Transverse colon (tissue), 4 donors: ENCODE measurements around the gene R3HDML.

Experiments
- CTCF ChIP-seq, 5 experiments: fragments of 200-600 bp in 3 of 5; fragments of 450-650 bp in 2 of 5; sonication (generic) in 3 of 5; IDR thresholded peaks; 1 replicate in 2 of 5; 2 replicates in 3 of 5; pipeline ENCODE4 v1.5.1; 2016 to 2017; ENCODE audit warnings: antibody characterized with exemption in 5 of 5, inconsistent platforms in 3 of 5, mild to moderate bottlenecking in 2 of 5, moderate library complexity in 1 of 5
- EP300 ChIP-seq: sonication (generic); formaldehyde crosslinking; IDR thresholded peaks from one replicate; pipeline ENCODE4 v1.6.1; 2017; ENCODE audit warnings: antibody characterized with exemption, low read depth
- POLR2AphosphoS5 ChIP-seq, 3 donors: sonication (generic); formaldehyde crosslinking; IDR thresholded peaks; one replicate each; pipeline ENCODE4 v1.6.1; 2016; ENCODE audit warnings: antibody characterized with exemption in 3 of 3

- TF ChIP-seq CTCF (IDR thresholded peaks at IDR 0.05) (peak; percentile 67 to 90 (median 74)), POLR2AphosphoS5 (IDR thresholded peaks at IDR 0.05) (peak in 1 of 3 donors; percentile 31), EP300 (no peak)
Observed at GRCh38 chr20:44388466-44389023, 51.7 kb downstream of the R3HDML start.
